ENCODE results near the gene WDHD1. TPM values are rescaled to one million over a fixed set of nuclear protein-coding genes. Genes with fewer than 3 reads are reported as not detected.

The WDHD1 gene
- polyA plus RNA-seq, 1 donor (not counting 4 experiments of a cell fraction or from before 2014, with no cell fraction given) = 13.0 TPM

DNA sequence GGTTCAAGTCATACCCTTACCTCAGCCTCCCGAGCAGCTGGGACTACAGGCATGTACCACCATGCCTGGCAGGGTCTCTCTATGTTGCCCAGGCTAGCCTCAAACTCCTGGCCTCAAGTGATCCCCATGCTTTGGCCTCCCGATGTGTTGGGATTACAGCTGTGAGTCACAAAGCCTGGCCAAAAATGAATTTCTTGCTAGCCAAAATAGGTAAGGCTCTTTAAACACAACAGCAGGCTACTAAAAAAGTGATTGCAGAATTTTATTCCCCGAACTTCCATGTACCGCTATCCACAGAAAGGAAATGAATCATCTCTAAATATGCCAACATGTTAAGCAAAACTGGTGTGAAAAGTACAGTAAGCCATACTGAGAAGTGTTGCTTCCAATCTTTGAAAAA lies 50.6 kb downstream of the WDHD1 start:
- Histone ChIP-seq H3K27ac (ENCODE audit: control insufficient read depth, insufficient read depth, low read length) (peak overlapping the region; percentile 4), H3K79me2 (ENCODE audit: control insufficient read depth, insufficient read depth, low read length) (no peaks in the 10 kb centered on the region), H3K9me1 (ENCODE audit: control insufficient read depth, extremely low read depth, insufficient read depth, low read length) (no peaks in the 10 kb centered on the region), H3K36me3 (ENCODE audit: control insufficient read depth in 2 of 2, extremely low read depth in 1 of 2, insufficient read depth in 2 of 2, low read length in 2 of 2) (peaks cover 0 to 4% of the 10 kb centered on the region in 2 experiments), H2AFZ (ENCODE audit: control insufficient read depth, low read length) (no peak overlapping the region), H3K9ac (ENCODE audit: control insufficient read depth, extremely low read depth, insufficient read depth, low read length) (no peak overlapping the region), H4K20me1 (ENCODE audit: control insufficient read depth, extremely low read depth, insufficient read depth, low read length) (no peaks in the 10 kb centered on the region), H3K4me3 (ENCODE audit: control insufficient read depth in 2 of 3, extremely low read depth in 1 of 3, insufficient read depth in 2 of 3, low read depth in 1 of 3, low read length in 3 of 3) (no peak overlapping the region), H3K4me2 (ENCODE audit: control insufficient read depth, extremely low read depth, insufficient read depth, low read depth, low read length) (peak overlapping the region; percentile 18), H3K27me3 (ENCODE audit: control insufficient read depth, extremely low read depth, insufficient read depth, low read length) (no peaks in the 10 kb centered on the region), H3K9me3 (ENCODE audit: control insufficient read depth, low read depth, low read length) (no peaks in the 10 kb centered on the region), H3K4me1 (ENCODE audit: control insufficient read depth, extremely low read depth, insufficient read depth, low read length) (peaks cover 7% of the 10 kb centered on the region)
- FAIRE-seq (peak; percentile 82), DNase-seq (ENCODE audit: low read depth, low spot score) (peak; percentile 28)
- no peak for TF ChIP-seq EZH2 (IDR thresholded peaks at IDR 0.05; ENCODE audit: low read length)
- TF ChIP-seq, protein P1, sequence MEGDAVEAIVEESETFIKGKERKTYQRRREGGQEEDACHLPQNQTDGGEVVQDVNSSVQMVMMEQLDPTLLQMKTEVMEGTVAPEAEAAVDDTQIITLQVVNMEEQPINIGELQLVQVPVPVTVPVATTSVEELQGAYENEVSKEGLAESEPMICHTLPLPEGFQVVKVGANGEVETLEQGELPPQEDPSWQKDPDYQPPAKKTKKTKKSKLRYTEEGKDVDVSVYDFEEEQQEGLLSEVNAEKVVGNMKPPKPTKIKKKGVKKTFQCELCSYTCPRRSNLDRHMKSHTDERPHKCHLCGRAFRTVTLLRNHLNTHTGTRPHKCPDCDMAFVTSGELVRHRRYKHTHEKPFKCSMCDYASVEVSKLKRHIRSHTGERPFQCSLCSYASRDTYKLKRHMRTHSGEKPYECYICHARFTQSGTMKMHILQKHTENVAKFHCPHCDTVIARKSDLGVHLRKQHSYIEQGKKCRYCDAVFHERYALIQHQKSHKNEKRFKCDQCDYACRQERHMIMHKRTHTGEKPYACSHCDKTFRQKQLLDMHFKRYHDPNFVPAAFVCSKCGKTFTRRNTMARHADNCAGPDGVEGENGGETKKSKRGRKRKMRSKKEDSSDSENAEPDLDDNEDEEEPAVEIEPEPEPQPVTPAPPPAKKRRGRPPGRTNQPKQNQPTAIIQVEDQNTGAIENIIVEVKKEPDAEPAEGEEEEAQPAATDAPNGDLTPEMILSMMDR (optimal IDR thresholded peaks at IDR 0.05 in 1 of 3, IDR thresholded peaks at IDR 0.05 in 1 of 3, conservative IDR thresholded peaks at IDR 0.05 in 1 of 3; ENCODE audit: extremely low read depth in 1 of 3, insufficient read depth in 2 of 3, low read length in 3 of 3) = no peak
- dilution Hi-C loops (cut with MboI; ENCODE audit: extremely low pct_ligation_motif_present, low sequenced_read_pairs) = no loop called here

DNA sequence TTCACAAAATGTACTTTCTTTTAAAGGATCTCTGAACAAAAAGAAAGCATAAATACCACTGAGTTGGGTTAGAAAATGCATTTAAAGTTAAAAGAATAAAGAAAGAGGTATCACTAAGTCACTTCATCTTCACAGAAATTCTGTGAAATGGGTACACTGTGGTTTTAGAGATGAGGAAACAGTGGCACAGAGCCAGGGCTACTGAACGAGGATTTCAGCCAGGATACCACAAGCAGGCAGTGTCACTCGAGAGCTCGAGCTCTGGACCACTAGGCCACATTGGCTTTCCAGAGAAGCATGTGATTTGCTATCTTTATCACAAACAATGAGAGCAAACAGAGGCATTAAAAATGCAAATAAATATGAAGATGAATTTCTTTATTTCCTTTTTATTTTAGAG lies 51.0 kb downstream of the WDHD1 start:
- Histone ChIP-seq H3K9me3 (ENCODE audit: control insufficient read depth, low read depth, low read length) (no peaks in the 10 kb centered on the region), H3K27me3 (ENCODE audit: control insufficient read depth, extremely low read depth, insufficient read depth, low read length) (no peaks in the 10 kb centered on the region), H3K27ac (ENCODE audit: control insufficient read depth, insufficient read depth, low read length) (peak overlapping the region; percentile 4), H3K4me1 (ENCODE audit: control insufficient read depth, extremely low read depth, insufficient read depth, low read length) (peaks cover 7% of the 10 kb centered on the region), H2AFZ (ENCODE audit: control insufficient read depth, low read length) (no peak overlapping the region), H3K4me3 (ENCODE audit: control insufficient read depth in 2 of 3, extremely low read depth in 1 of 3, insufficient read depth in 2 of 3, low read depth in 1 of 3, low read length in 3 of 3) (no peak overlapping the region), H3K79me2 (ENCODE audit: control insufficient read depth, insufficient read depth, low read length) (no peaks in the 10 kb centered on the region), H4K20me1 (ENCODE audit: control insufficient read depth, extremely low read depth, insufficient read depth, low read length) (no peaks in the 10 kb centered on the region), H3K9me1 (ENCODE audit: control insufficient read depth, extremely low read depth, insufficient read depth, low read length) (no peaks in the 10 kb centered on the region), H3K4me2 (ENCODE audit: control insufficient read depth, extremely low read depth, insufficient read depth, low read depth, low read length) (peak overlapping the region; percentile 18), H3K36me3 (ENCODE audit: control insufficient read depth in 2 of 2, extremely low read depth in 1 of 2, insufficient read depth in 2 of 2, low read length in 2 of 2) (peaks cover 0 to 4% of the 10 kb centered on the region in 2 experiments), H3K9ac (ENCODE audit: control insufficient read depth, extremely low read depth, insufficient read depth, low read length) (no peak overlapping the region)
- TF ChIP-seq, protein P1 (optimal IDR thresholded peaks at IDR 0.05 in 1 of 3, IDR thresholded peaks at IDR 0.05 in 1 of 3, conservative IDR thresholded peaks at IDR 0.05 in 1 of 3; ENCODE audit: extremely low read depth in 1 of 3, insufficient read depth in 2 of 3, low read length in 3 of 3) = no peak
- TF ChIP-seq EZH2 (IDR thresholded peaks at IDR 0.05; ENCODE audit: low read length) = no peak
- DNase-seq (ENCODE audit: low read depth, low spot score) = no peak
- no peak for FAIRE-seq
- dilution Hi-C loops (cut with MboI; ENCODE audit: extremely low pct_ligation_motif_present, low sequenced_read_pairs) = no loop called here
